KMS-11 (cell line): ENCODE results near the gene MEF2D.
A peak's percentile ranks its signal among the peaks of the same experiment; 100 is the strongest.

Experiments
- H2AFZ ChIP-seq: fragments of 200-600 bp; sonication (generic); 2 replicates; pipeline ENCODE4 v1.6.1; 2016; ENCODE audit warnings: antibody characterized with exemption, mixed run types, low read depth
- H3K27ac ChIP-seq: fragments of 200-600 bp; sonication (generic); 2 replicates; pipeline ENCODE4 v1.6.1; 2016; ENCODE audit warnings: mild to moderate bottlenecking, mixed run types
- H3K27me3 ChIP-seq: fragments of 200-600 bp; sonication (generic); 2 replicates; pipeline ENCODE4 v1.6.1; 2017; ENCODE audit warnings: mild to moderate bottlenecking, low read depth, mixed run types, moderate library complexity; ENCODE audit not compliant: insufficient read depth
- H3K36me3 ChIP-seq: fragments of 200-600 bp; sonication (generic); 2 replicates; pipeline ENCODE4 v1.6.1; 2017; ENCODE audit warnings: mild to moderate bottlenecking, mixed run types; ENCODE audit not compliant: insufficient read depth
- H3K4me1 ChIP-seq: fragments of 200-600 bp; sonication (generic); 2 replicates; pipeline ENCODE4 v1.6.1; 2016; ENCODE audit warnings: mild to moderate bottlenecking, low read depth, mixed run types; ENCODE audit not compliant: poor library complexity, severe bottlenecking
- H3K4me2 ChIP-seq: fragments of 200-600 bp; sonication (generic); 2 replicates; pipeline ENCODE4 v1.7.0; 2016; ENCODE audit warnings: mild to moderate bottlenecking, mixed run types
- H3K4me3 ChIP-seq: fragments of 200-600 bp; sonication (generic); IDR thresholded peaks from 2 replicates; pipeline ENCODE4 v1.6.1; 2017; ENCODE audit warnings: low read depth, low read length, mixed read lengths; ENCODE audit not compliant: insufficient read depth
- H3K79me2 ChIP-seq: fragments of 200-600 bp; sonication (generic); 2 replicates; pipeline ENCODE4 v1.6.1; 2016; ENCODE audit warnings: low read depth, mixed run types; ENCODE audit not compliant: insufficient read depth
- H3K9ac ChIP-seq: fragments of 200-600 bp; sonication (generic); 2 replicates; pipeline ENCODE4 v1.6.1; 2016; ENCODE audit warnings: mild to moderate bottlenecking, mixed run types
- H4K20me1 ChIP-seq: fragments of 200-600 bp; sonication (generic); 2 replicates; pipeline ENCODE4 v1.6.1; 2016; ENCODE audit warnings: mild to moderate bottlenecking, mixed run types; ENCODE audit not compliant: insufficient read depth
- TF ChIP-seq, protein P1 (sequence below): fragments of 200-600 bp; sonication (generic); conservative IDR thresholded peaks from 2 replicates; pipeline ENCODE4 v1.6.1; 2017; ENCODE audit warnings: low read depth, mild to moderate bottlenecking, antibody characterized with exemption, low read length, moderate library complexity, mixed read lengths

The MEF2D gene

DNA sequence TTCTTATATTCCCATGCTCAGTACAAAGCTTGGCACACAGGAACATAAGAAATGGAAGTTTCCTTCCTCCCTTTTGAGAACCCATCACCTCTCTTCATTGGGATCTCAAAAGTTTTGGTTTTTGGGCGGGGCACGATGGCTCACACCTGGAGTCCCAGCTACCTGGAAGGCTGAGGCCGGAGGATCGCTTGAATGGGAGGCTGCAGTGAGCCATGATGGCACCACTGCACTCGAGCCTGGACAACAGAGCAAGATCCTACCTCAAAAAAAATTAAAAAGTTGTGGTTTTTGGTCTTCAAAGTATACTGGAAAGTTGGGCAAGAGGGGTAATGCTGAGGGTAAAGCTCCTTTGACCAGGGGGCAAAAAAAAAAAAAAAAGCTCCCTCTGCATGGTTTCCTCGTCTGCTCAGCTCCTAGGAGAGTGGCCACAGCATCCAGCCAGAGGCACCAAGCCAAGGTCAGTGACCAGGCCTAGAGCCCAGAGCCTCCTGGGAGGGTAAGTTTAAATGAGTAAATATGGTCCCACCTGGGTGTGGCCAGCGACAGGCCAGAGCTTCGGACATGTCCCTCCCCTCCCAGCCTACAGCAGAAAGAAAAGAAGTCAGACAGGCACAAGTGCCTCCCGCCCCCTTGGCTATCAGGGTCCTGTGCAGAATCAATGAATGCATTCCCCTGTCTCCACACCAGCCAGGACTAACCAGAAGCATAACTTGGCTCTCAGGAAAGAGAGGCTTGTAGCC is 5.0 kb downstream of the MEF2D start:
- TF ChIP-seq, protein P1, sequence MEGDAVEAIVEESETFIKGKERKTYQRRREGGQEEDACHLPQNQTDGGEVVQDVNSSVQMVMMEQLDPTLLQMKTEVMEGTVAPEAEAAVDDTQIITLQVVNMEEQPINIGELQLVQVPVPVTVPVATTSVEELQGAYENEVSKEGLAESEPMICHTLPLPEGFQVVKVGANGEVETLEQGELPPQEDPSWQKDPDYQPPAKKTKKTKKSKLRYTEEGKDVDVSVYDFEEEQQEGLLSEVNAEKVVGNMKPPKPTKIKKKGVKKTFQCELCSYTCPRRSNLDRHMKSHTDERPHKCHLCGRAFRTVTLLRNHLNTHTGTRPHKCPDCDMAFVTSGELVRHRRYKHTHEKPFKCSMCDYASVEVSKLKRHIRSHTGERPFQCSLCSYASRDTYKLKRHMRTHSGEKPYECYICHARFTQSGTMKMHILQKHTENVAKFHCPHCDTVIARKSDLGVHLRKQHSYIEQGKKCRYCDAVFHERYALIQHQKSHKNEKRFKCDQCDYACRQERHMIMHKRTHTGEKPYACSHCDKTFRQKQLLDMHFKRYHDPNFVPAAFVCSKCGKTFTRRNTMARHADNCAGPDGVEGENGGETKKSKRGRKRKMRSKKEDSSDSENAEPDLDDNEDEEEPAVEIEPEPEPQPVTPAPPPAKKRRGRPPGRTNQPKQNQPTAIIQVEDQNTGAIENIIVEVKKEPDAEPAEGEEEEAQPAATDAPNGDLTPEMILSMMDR, result no peak
- Histone ChIP-seq H3K27me3 (no peaks in the 10 kb centered on the region), H3K9ac (peak overlapping the region; percentile 19; the same call in 1 of the 2 replicates), H3K27ac (peak overlapping the region; percentile 70), H2AFZ (no peak overlapping the region), H3K4me1 (peaks cover 85% of the 10 kb centered on the region), H3K79me2 (peaks cover 98% of the 10 kb centered on the region), H3K4me2 (peak overlapping the region; percentile 99), H3K4me3 (peak overlapping the region; percentile 92), H4K20me1 (no peaks in the 10 kb centered on the region; the same call in 1 of the 2 replicates), H3K36me3 (no peaks in the 10 kb centered on the region; the same call in 1 of the 2 replicates)

DNA sequence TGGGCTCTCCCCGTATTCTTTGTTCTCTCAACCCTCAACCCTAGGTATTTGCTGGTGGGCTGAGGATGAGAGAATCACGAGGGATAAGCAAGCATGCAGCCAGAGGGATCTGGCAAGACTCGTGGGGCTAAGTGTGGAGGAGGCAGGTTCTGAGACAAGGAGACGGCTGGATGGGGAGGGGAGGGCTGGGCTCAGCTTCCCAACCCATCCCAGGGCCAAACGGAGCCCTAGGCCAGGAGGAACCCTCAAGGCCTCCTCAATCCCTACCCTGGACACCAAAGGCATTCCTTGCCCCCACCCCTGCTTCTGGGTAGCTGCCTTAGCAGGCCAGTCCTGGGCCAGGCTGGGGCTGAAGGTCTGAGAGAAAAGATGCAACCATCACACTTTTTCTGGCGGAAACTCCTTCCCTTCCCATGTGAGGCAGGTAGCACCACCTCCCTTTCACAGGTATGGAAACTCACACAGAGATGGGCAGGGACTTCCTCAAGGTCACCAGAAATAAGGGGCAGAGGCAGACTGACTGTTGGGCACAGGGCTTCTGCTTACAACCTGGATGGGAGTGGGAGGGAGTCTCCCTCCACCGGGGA is 6.2 kb downstream of the MEF2D start:
- Histone ChIP-seq H3K9ac (no peak overlapping the region; the same call in 1 of the 2 replicates), H3K4me1 (peaks cover 97% of the 10 kb centered on the region), H3K27ac (peak overlapping the region; percentile 70; the same call in 1 of the 2 replicates), H2AFZ (no peak overlapping the region), H3K4me2 (peak overlapping the region; percentile 99), H3K79me2 (peaks cover 99% of the 10 kb centered on the region), H3K4me3 (peak overlapping the region; percentile 72), H3K36me3 (no peaks in the 10 kb centered on the region; the same call in 1 of the 2 replicates), H4K20me1 (no peaks in the 10 kb centered on the region; the same call in 1 of the 2 replicates), H3K27me3 (no peaks in the 10 kb centered on the region)
- TF ChIP-seq, protein P1, result no peak

DNA sequence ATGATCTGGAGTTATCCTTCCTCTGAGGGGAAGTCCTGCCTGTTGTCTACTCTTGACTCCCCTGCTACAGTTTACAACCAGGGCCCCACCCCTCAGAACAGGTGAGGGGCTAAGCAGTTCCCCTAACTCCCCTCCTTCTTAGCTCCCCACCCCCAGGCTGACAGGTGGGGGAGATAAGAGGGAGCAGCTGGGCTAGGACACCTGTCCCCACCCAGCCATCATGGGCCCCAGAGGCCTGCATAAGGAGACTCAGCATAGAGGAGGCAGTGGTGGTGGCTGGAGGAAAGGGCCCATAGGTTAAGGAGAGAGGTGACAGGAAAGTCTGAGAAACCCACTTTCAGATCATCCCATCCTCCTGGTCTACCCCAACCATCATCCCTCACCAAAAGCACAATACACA is 6.8 kb downstream of the MEF2D start:
- Histone ChIP-seq H3K4me2 (peak overlapping the region; percentile 99), H4K20me1 (no peaks in the 10 kb centered on the region; the same call in 1 of the 2 replicates), H3K4me3 (no peak overlapping the region), H3K36me3 (no peaks in the 10 kb centered on the region; the same call in 1 of the 2 replicates), H3K27me3 (no peaks in the 10 kb centered on the region), H3K79me2 (peaks cover 99% of the 10 kb centered on the region), H3K4me1 (peaks cover 100% of the 10 kb centered on the region), H3K9ac (peak overlapping the region; percentile 3; the same call in 1 of the 2 replicates), H3K27ac (peak overlapping the region; percentile 70; the same call in 1 of the 2 replicates), H2AFZ (no peak overlapping the region)
- TF ChIP-seq, protein P1, result no peak

DNA sequence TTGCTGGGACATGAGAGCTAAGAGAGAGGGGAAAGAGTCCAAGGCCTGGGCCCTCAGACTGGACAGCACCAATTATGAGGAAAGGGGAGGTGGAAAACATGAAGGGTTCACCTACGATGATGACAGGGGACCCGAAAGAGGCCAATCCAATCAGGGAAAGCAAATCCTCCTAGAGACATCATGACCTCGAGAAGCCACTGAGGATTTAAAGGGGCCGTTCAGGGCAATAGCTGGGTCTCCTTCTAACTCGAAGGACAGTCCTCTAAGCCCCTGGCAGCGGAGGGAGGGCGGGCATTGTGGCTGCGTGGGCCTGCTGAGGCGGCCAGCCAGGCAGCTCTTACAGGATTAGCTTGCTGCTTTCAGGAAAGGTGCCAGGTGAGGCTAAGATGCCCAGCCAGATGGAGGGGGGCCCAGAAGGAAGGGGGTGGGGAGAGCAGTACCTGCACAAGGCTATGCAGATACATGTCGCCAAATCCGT is 7.4 kb downstream of the MEF2D start:
- Histone ChIP-seq H3K4me2 (peak overlapping the region; percentile 99), H3K27ac (peak overlapping the region; percentile 70), H4K20me1 (peaks cover 2% of the 10 kb centered on the region; the same call in 1 of the 2 replicates), H3K4me1 (peaks cover 100% of the 10 kb centered on the region), H3K79me2 (peaks cover 99% of the 10 kb centered on the region), H3K9ac (peak overlapping the region; percentile 3; the same call in 1 of the 2 replicates), H2AFZ (no peak overlapping the region), H3K36me3 (no peaks in the 10 kb centered on the region; the same call in 1 of the 2 replicates), H3K4me3 (no peak overlapping the region), H3K27me3 (no peaks in the 10 kb centered on the region)
- TF ChIP-seq, protein P1, result no peak
